K562 (cell line): ENCODE measurements around the gene SKOR1. TPM values are rescaled to one million over a fixed set of nuclear protein-coding genes. Genes with fewer than 3 reads are reported as not detected.

Source experiments
- ASH1L ChIP-seq: fragments of 450-650 bp; IDR thresholded peaks from 2 replicates; pipeline ENCODE4 v1.6.1; 2018; ENCODE audit warnings: borderline replicate concordance, mild to moderate bottlenecking, low read depth; ENCODE audit not compliant: partially characterized antibody
- CCNT2 ChIP-seq: IDR thresholded peaks from 2 replicates; pipeline ENCODE4 v1.6.1; 2011; ENCODE audit warnings: borderline replicate concordance, low read depth, mild to moderate bottlenecking, moderate library complexity, mixed read lengths, low read length; ENCODE audit not compliant: insufficient read length; ENCODE audit errors: extremely low read depth
- HDAC6 ChIP-seq: IDR thresholded peaks from 2 replicates; pipeline ENCODE4 v1.6.1; 2012; ENCODE audit warnings: low read depth, mild to moderate bottlenecking, control low read depth, inconsistent platforms, low read length, moderate library complexity
- MTA3 ChIP-seq: fragments of 450-650 bp; formaldehyde crosslinking; IDR thresholded peaks from 2 replicates; pipeline ENCODE4 v1.6.1; 2017; ENCODE audit warnings: mild to moderate bottlenecking, borderline replicate concordance
- PATZ1 ChIP-seq: fragments of 250-450 bp; sonication (Bioruptor Pico); IDR thresholded peaks from 2 replicates; pipeline ENCODE4 v1.5.0; 2020; ENCODE audit warnings: mild to moderate bottlenecking, borderline replicate concordance
- RBBP5 ChIP-seq: fragments of 200-600 bp; sonication (generic); IDR thresholded peaks from 2 replicates; pipeline ENCODE4 v1.6.1; 2012; ENCODE audit warnings: borderline replicate concordance, mild to moderate bottlenecking, low read length, control low read depth, inconsistent platforms; ENCODE audit not compliant: insufficient read depth, poor library complexity, severe bottlenecking
- RBFOX2 ChIP-seq: fragments of 200-400 bp; formaldehyde crosslinking; IDR thresholded peaks from 2 replicates; pipeline ENCODE4 v1.6.1; 2017; ENCODE audit warnings: low read depth, mild to moderate bottlenecking, low read length, moderate library complexity
- TEAD2 ChIP-seq: fragments of 450-650 bp; IDR thresholded peaks from 2 replicates; pipeline ENCODE4 v1.6.1; 2016; ENCODE audit warnings: missing genetic modification characterization, control low read depth, missing compliant biosample characterization
- polyA plus RNA-seq, 8 experiments: library from polyadenylated mRNA; depleted of rRNA in 4 of 8; stranded (reverse) in 5 of 8; unstranded in 3 of 8; fragments of >200 nt; fragmentation: Nextera tagmentation in 2 of 8; fragmentation: Illumina TruSeq in 1 of 8; extraction: Ambion mirVana in 2 of 8; extraction: Trizol in 1 of 8; gene quantifications; 2 replicates each; pipeline versions ENCODE4 v1.2.1 to v1.2.3, GENCODE V29; 2011 to 2014; ENCODE audit warnings: inconsistent platforms in 1 of 8, missing spikeins in 1 of 8
- total RNA-seq, 7 experiments: library from RNA; depleted of rRNA in 6 of 7; stranded (reverse); fragments of >200 nt in 6 of 7; fragmentation: Illumina TruSeq in 2 of 7; extraction: Trizol in 2 of 7; gene quantifications; 2 replicates each; pipeline versions ENCODE4 v1.2.1 to v1.2.3, GENCODE V29; 2011 to 2021; ENCODE audit warnings: low replicate concordance in 1 of 7

The SKOR1 gene
- total and polyA plus RNA-seq, 9 of the 15 experiments (the other 6 are each of a cell fraction or from before 2014, with no cell fraction given) = 0.04 to 0.41 (median 0.09) TPM; not detected in 3

- no peak for TF ChIP-seq RBFOX2
- no peak for TF ChIP-seq MTA3
- TF ChIP-seq TEAD2 (tag) = no peak
- TF ChIP-seq RBBP5 = no peak
- no peak for TF ChIP-seq HDAC6
- TF ChIP-seq ASH1L = no peak
- TF ChIP-seq CCNT2 = no peak
- TF ChIP-seq PATZ1 (CRISPR knock-in tag) = no peak
- TF ChIP-seq, all 486 proteins: peak for 0
Measured at GRCh38 chr15:67821784-67822440, 3.4 kb upstream of the SKOR1 start (continued).
